Stimulated activated CD8-positive, alpha-beta memory T cell treated with anti-CD3 and anti-CD28 coated beads, Interleukin-4, amount 100 ng/mL, for 24 hours (primary cell): ENCODE measurements around the gene SLC46A2.

ENCODE experiments used
- DNase-seq: peaks from one replicate; pipeline ENCODE4 v3.0.0-alpha.2; 2020; ENCODE audit warnings: low read depth

SLC46A2 gene

DNA sequence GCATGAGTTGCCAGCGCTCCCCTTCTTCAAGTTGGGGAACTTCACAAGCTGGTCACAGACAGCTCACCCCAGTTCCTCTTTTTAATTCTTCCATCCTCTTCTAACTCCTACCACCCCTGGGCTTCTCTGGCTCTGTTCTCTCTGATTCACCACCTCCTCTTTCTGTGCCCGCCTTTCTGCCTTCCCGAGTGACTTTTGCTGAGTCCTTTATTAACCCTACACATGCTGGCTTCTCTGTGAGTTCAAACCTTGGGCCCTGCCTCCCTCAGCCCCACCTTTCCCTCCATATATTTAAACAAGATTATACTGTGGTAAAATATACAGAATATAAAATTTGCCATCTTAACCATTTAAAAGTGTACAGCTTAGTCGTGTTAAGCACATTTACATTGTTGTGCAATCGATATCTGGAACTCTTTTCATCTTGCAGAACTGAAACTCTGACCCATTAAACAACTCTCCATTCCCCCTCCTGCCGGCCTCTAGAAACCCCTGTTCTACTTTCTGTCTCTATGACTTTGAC, 32.0 kb downstream of the SLC46A2 start:
- DNase-seq: no peak

DNA sequence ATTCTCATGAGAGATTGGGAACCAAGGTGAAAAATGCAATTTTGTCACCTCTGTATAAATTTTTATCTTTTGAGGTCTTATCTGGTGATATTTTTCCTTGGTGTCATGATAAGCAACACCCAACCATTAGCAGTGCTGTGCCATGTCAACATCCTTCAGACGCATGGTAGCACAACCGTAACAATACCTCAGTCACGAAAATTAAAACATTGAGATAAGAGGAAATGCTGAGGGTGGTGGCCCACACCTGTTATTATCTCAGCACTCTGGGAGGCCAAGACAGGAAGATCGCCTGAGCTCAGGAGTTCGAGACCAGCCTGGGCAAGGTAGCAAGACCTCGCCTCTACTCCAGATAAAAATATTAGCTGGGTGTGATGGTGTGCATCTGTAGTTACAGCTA, 32.7 kb downstream of the SLC46A2 start:
- no peak for DNase-seq

GRCh38 chr9:112856843-112857242, 33.8 kb downstream of the SLC46A2 start:
- no peak for DNase-seq

DNA sequence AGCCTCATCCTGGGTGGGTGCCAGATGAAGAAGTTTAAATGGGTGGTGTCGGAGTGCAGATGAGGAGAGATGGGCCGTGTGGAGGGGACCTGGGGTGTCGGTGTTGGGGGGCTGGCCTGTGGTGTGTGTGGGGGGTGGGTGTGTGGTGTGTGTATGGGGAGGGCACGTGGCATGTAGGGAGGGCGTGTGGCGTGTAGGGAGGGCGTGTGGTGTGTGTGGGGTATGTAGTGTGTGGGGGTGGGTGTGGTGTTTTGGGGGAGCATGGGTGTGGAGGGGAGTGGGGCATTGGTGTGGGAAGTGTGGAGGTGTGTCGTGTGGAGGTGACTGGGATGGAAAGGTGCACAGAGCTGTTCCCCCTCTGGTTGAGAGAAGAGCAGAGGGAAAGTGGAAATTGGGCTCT, 34.5 kb downstream of the SLC46A2 start:
- DNase-seq: no peak

DNA sequence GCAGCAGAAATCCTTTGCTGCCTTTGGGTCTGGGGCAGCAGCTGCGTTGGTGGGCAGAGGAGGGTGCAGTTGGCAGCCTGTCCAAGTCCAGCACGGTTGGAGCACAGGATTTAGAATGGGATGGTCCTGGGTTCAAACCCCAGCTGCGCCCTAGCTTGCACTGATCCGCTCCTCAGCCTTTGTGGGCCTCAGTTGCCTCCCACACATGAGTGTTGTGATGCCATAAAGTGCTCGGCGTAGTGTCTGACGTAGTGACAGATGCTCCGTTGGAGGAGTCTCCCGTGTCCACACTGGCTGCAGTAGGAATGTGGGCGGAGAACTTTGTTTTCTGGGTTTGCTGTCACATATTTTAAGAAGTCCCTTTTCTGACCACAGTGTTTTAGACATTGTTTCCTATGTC, 36.0 kb downstream of the SLC46A2 start:
- no peak for DNase-seq

- no peak for DNase-seq
Observed at GRCh38 chr9:112853882-112854585, 36.6 kb downstream of the SLC46A2 start.

- no peak for DNase-seq
Observed at GRCh38 chr9:112852741-112853504, 37.8 kb downstream of the SLC46A2 start.

- no peak for DNase-seq
Observed at GRCh38 chr9:112850840-112851239, 39.8 kb downstream of the SLC46A2 start.

DNA sequence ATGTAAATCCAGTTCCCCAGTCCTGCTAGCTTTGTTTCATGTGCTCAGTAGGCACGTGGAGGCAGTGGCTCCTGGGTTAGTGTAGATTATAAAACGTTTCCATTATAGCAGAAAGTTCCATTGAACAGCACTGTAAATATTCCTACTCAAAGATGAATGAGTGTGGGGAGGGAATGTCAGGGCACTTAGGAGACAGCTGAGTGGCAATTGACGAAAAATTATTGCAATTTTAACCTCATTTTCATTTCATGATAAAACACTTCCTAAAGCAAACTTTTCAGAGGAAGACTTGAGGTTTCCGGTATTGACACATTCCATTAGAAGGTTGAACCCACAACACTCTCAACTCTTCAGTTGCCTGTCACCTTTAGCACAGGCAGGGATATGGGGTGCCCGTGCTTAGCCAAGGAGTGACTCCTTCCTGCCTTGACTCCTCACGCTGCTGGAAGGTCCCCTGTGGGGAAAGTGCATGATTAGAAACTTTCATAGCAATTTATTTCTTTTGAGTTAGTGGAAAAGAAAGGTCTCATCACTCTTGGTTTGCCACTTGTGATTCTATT, 41.2 kb downstream of the SLC46A2 start:
- DNase-seq: no peak

GRCh38 chr9:112848316-112849151, 42.1 kb downstream of the SLC46A2 start:
- no peak for DNase-seq

- no peak for DNase-seq
Observed at GRCh38 chr9:112846528-112847488, 43.9 kb downstream of the SLC46A2 start.

DNA sequence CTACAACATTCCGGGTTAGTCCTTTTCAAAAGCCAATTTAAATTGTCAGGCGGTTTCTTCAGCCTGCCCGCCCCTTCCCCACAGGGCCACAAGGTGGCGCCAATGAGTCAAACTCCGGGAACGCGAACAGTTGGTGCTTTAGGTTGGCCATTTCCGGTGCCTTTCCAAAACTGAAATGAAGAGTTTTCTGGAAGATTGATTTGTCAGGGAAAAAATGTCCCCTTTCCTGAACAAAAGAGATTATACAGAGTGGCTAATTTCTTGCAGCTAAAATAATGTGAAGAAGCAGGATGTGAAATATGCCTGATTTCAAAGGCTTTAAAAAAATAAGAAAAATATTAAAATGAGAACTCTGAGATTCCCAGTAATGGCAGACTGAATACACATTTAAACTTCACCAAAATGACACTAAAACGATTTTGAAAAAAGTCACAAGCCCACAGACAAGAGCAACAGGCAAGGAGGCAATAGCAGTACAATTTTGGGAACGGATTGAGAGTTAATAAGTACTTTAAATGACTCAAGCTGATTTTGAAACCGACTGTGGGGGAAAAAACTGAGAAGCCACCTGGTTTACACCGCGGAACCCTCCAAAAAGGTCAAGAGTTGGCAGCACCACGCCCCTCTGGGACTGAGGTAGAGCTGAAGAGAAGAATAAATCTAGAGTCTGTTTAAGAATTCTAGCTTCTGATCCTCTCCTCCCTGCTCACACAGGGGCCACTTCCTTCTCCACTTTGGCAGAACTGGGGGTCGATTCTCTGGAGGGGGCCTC, 45.7 kb downstream of the SLC46A2 start:
- DNase-seq: peak; percentile 62

DNA sequence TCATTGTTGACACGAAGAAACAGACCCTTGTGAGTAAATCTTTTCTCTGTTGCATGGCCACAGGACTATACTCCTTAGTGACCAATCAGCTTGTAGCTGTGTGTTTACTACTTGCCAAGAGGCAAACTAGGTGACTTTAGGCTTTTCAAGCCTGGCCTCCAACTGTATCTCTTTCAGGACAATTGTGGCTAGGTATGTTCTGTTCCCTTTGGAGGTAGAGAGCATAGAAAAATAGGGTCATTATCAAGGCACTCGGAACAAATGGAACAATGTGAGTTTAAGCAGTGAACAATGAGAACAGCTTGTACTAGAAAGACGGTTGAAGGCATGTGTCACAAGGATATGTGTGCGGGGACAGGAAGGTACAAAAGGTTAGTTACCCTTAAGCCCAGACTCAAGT, 48.1 kb downstream of the SLC46A2 start:
- no peak for DNase-seq

GRCh38 chr9:112841261-112841660, 49.4 kb downstream of the SLC46A2 start:
- no peak for DNase-seq

- no peak for DNase-seq
Observed at GRCh38 chr9:112839331-112839730, 51.3 kb downstream of the SLC46A2 start.

- no peak for DNase-seq
Observed at GRCh38 chr9:112838342-112838741, 52.3 kb downstream of the SLC46A2 start.

GRCh38 chr9:112836394-112836793, 54.3 kb downstream of the SLC46A2 start:
- no peak for DNase-seq

DNA sequence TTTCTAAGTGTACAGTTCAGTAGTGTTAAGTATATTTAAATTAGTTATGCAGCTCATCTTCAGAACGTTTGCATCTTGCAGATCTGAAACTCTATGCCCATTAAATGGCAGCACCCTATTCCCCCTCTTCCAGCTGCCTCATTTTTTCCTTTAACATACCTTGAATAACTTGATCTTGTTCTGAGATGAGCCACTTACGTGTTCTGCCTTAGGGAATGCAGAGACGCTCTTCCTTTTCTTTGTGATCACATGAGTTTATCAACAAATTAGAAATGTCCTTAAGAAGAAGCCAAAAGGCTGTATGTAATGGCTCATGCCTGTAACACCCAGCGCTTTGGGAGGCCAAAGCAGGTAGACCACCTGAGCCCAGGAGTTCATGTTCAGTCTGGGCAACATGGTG, 57.6 kb downstream of the SLC46A2 start:
- DNase-seq: no peak

GRCh38 chr9:112831969-112832368, 58.7 kb downstream of the SLC46A2 start:
- no peak for DNase-seq

DNA sequence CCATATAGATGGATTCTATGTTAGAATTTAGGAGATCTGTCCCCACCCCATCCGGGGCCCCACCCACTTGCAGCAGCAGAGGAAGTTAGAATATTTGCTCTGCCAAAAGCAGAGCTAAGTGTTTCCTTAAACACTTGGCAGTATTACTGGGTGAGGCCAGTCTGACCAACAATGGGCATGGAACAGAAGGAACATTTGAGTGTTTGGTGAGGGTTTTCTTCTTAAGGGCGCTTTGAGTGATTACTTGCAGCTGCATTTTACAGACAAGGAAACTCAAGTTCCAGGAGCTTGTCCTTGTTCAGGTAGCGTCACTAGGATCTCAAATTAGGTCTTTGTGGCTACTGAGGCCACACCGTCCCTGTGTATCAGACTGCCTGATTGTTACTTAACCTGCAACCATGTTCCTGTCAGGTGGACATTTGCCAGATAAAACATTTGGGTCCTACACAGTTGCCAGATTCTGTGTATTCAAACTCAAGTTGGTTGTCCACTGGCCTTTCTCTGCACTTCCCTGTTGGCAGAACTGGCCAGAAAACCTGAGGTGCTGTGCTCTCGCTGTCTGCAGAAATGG, 59.3 kb downstream of the SLC46A2 start:
- no peak for DNase-seq
